ENCODE results near the gene NAMPT. TPM values are rescaled to one million over a fixed set of nuclear protein-coding genes. Genes with fewer than 3 reads are reported as not detected.
A peak's percentile ranks its signal among the peaks of the same experiment; 100 is the strongest.

The NAMPT gene
- total and polyA plus RNA-seq, 2 donors (not counting 1 experiment from before 2014, with no cell fraction given), result 57.7 to 155 TPM

- peak overlapping the region; percentile 98 for H3K9ac ChIP-seq (ENCODE audit: insufficient read depth, low read length)
- H2AFZ ChIP-seq (ENCODE audit: low read length), result peak overlapping the region; percentile 70
- peak; percentile 46 to 86 for DNase-seq (ENCODE audit: low read depth in 2 of 2)
- peaks cover 2% of the 10 kb centered on the region for H3K4me1 ChIP-seq (ENCODE audit: control insufficient read depth, extremely low read depth, insufficient read depth, low read length)
- peak overlapping the region; percentile 99 for H3K27ac ChIP-seq (ENCODE audit: insufficient read depth, low read length)
- H3K27me3 ChIP-seq (ENCODE audit: control insufficient read depth, insufficient read depth, low read length), result no peaks in the 10 kb centered on the region
- no peaks in the 10 kb centered on the region for H4K20me1 ChIP-seq (ENCODE audit: control insufficient read depth, extremely low read depth, insufficient read depth, low read length)
- TF ChIP-seq CTCF (conservative IDR thresholded peaks at IDR 0.05 in 1 of 2, IDR thresholded peaks at IDR 0.05 in 1 of 2; ENCODE audit: low read depth in 1 of 2, low read length in 2 of 2) (no peak), EZH2 (IDR thresholded peaks at IDR 0.05; ENCODE audit: low read length, missing control alignments) (no peak)
- H3K4me2 ChIP-seq (ENCODE audit: extremely low read depth, insufficient read depth, low read length), result peak overlapping the region; percentile 93
- no peaks in the 10 kb centered on the region for H3K9me3 ChIP-seq (ENCODE audit: control insufficient read depth, insufficient read depth, low read depth, low read length)
- peak overlapping the region; percentile 69 to 85 (median 72) for H3K4me3 ChIP-seq (replicated peaks in 1 of 4; ENCODE audit: control extremely low read depth in 1 of 4, insufficient read depth in 1 of 4, low read depth in 3 of 4, low read length in 4 of 4)
- peaks cover 29% of the 10 kb centered on the region for H3K79me2 ChIP-seq (ENCODE audit: control insufficient read depth, insufficient read depth, low read length)
- no peaks in the 10 kb centered on the region for H3K36me3 ChIP-seq (ENCODE audit: control insufficient read depth, insufficient read depth, low read length)
Observed at GRCh38 chr7:106285855-106286492, 1.2 kb upstream of the NAMPT start.

GRCh38 chr7:106285051-106285854 lies 470 bp upstream of the NAMPT start:
- no peaks in the 10 kb centered on the region for H3K36me3 ChIP-seq (ENCODE audit: control insufficient read depth, insufficient read depth, low read length)
- H2AFZ ChIP-seq (ENCODE audit: low read length), result peak overlapping the region; percentile 70
- TF ChIP-seq CTCF (conservative IDR thresholded peaks at IDR 0.05 in 1 of 2, IDR thresholded peaks at IDR 0.05 in 1 of 2; ENCODE audit: low read depth in 1 of 2, low read length in 2 of 2) (no peak), EZH2 (IDR thresholded peaks at IDR 0.05; ENCODE audit: low read length, missing control alignments) (no peak)
- no peaks in the 10 kb centered on the region for H4K20me1 ChIP-seq (ENCODE audit: control insufficient read depth, extremely low read depth, insufficient read depth, low read length)
- H3K4me3 ChIP-seq (replicated peaks in 1 of 4; ENCODE audit: control extremely low read depth in 1 of 4, insufficient read depth in 1 of 4, low read depth in 3 of 4, low read length in 4 of 4), result peak overlapping the region; percentile 69 to 85 (median 72)
- peaks cover 34% of the 10 kb centered on the region for H3K79me2 ChIP-seq (ENCODE audit: control insufficient read depth, insufficient read depth, low read length)
- no peaks in the 10 kb centered on the region for H3K9me3 ChIP-seq (ENCODE audit: control insufficient read depth, insufficient read depth, low read depth, low read length)
- H3K4me2 ChIP-seq (ENCODE audit: extremely low read depth, insufficient read depth, low read length), result peak overlapping the region; percentile 93
- peak; percentile 95 to 98 for DNase-seq (ENCODE audit: low read depth in 2 of 2)
- peak overlapping the region; percentile 99 for H3K27ac ChIP-seq (ENCODE audit: insufficient read depth, low read length)
- H3K27me3 ChIP-seq (ENCODE audit: control insufficient read depth, insufficient read depth, low read length), result no peaks in the 10 kb centered on the region
- H3K4me1 ChIP-seq (ENCODE audit: control insufficient read depth, extremely low read depth, insufficient read depth, low read length), result peaks cover 2% of the 10 kb centered on the region
- peak overlapping the region; percentile 98 for H3K9ac ChIP-seq (ENCODE audit: insufficient read depth, low read length)

All from fibroblast of lung (primary cell).